CD14-positive monocyte (primary cell): ENCODE data around the gene OR2M7. TPM values are rescaled to one million over a fixed set of nuclear protein-coding genes. Genes with fewer than 3 reads are reported as not detected.

Experiments used
- DNase-seq, 3 donors: peaks; one replicate each; pipeline ENCODE4 v3.0.0-alpha.2; 2011 to 2022
- H2AFZ ChIP-seq: 2 replicates; pipeline ENCODE4 v1.6.0; 2012; ENCODE audit warnings: mild to moderate bottlenecking, low read depth, low read length, inconsistent platforms; ENCODE audit not compliant: insufficient read depth, poor library complexity, severe bottlenecking
- H3K27ac ChIP-seq, 2 donors: 1 replicate in 1 of 2; 2 replicates in 1 of 2; pipeline ENCODE4 v1.5.1; 2012 to 2013; ENCODE audit warnings: low read length in 2 of 2, control low read depth in 1 of 2, inconsistent platforms in 1 of 2, low read depth in 1 of 2, mild to moderate bottlenecking in 1 of 2
- H3K27me3 ChIP-seq, 2 donors: one replicate each; pipeline versions ENCODE4 v1.6.0 to v1.6.1; 2011 to 2013; ENCODE audit warnings: low read length in 2 of 2; ENCODE audit not compliant: control insufficient read depth in 2 of 2, insufficient read depth in 2 of 2
- H3K36me3 ChIP-seq, 2 donors: replicated peaks in 1 of 2; 1 replicate in 1 of 2; 2 replicates in 1 of 2; pipeline versions ENCODE4 v1.5.1 to v1.6.1; 2012 to 2013; ENCODE audit warnings: low read length in 2 of 2, control low read depth in 1 of 2, inconsistent platforms in 1 of 2, mild to moderate bottlenecking in 1 of 2; ENCODE audit not compliant: insufficient read depth in 2 of 2, control insufficient read depth in 1 of 2
- H3K4me1 ChIP-seq, 2 donors: 1 replicate in 1 of 2; 2 replicates in 1 of 2; pipeline versions ENCODE4 v1.5.1 to v1.6.1; 2012 to 2013; ENCODE audit warnings: low read length in 2 of 2, control low read depth in 1 of 2, inconsistent platforms in 1 of 2, mild to moderate bottlenecking in 1 of 2, moderate library complexity in 1 of 2; ENCODE audit not compliant: insufficient read depth in 2 of 2, control insufficient read depth in 1 of 2
- H3K4me2 ChIP-seq: replicated peaks from 2 replicates; pipeline ENCODE3; 2012; ENCODE audit warnings: low read length, moderate library complexity, mild to moderate bottlenecking; ENCODE audit not compliant: poor library complexity, severe bottlenecking; ENCODE audit errors: extremely low read depth
- H3K4me3 ChIP-seq, 3 experiments: fragments of 200-600 bp in 1 of 3; sonication (generic) in 1 of 3; replicated peaks in 1 of 3; 1 replicate in 2 of 3; 2 replicates in 1 of 3; pipeline ENCODE4 v1.5.1; 2011 to 2013; ENCODE audit warnings: low read length in 3 of 3, mild to moderate bottlenecking in 3 of 3, control low read depth in 2 of 3, low read depth in 2 of 3, inconsistent platforms in 1 of 3, moderate library complexity in 1 of 3
- H3K79me2 ChIP-seq: 2 replicates; pipeline ENCODE4 v1.6.0; 2012; ENCODE audit warnings: mild to moderate bottlenecking, control low read depth, inconsistent platforms, low read length, moderate library complexity; ENCODE audit not compliant: insufficient read depth
- H3K9ac ChIP-seq: 2 replicates; pipeline ENCODE4 v1.6.0; 2017; ENCODE audit warnings: low read length, mild to moderate bottlenecking; ENCODE audit not compliant: insufficient read depth, poor library complexity, severe bottlenecking
- H3K9me3 ChIP-seq, 2 donors: replicated peaks in 1 of 2; 1 replicate in 1 of 2; 2 replicates in 1 of 2; pipeline versions ENCODE4 v1.5.1 to v1.6.1; 2012 to 2013; ENCODE audit warnings: low read length in 2 of 2, control low read depth in 1 of 2; ENCODE audit not compliant: control insufficient read depth in 1 of 2, insufficient read depth in 1 of 2
- H4K20me1 ChIP-seq: 2 replicates; pipeline ENCODE4 v1.6.0; 2012; ENCODE audit warnings: mild to moderate bottlenecking, low read length, control low read depth, moderate library complexity; ENCODE audit not compliant: insufficient read depth
- H3K27ac Mint-ChIP-seq, 7 donors: one replicate each; pipeline ENCODE4 v1.8.0; 2020; ENCODE audit warnings: mild to moderate bottlenecking in 7 of 7, mixed read lengths in 7 of 7, moderate library complexity in 6 of 7, inconsistent platforms in 2 of 7
- H3K27me3 Mint-ChIP-seq, 3 donors: one replicate each; pipeline ENCODE4 v1.8.0; 2021 to 2022; ENCODE audit warnings: low read depth in 3 of 3, mild to moderate bottlenecking in 3 of 3, mixed read lengths in 3 of 3, moderate library complexity in 3 of 3, inconsistent platforms in 1 of 3
- H3K36me3 Mint-ChIP-seq, 2 donors: one replicate each; pipeline ENCODE4 v1.8.0; 2020; ENCODE audit warnings: mixed read lengths in 2 of 2, inconsistent platforms in 1 of 2, mild to moderate bottlenecking in 1 of 2
- H3K4me1 Mint-ChIP-seq: one replicate; pipeline ENCODE4 v1.8.0; 2020; ENCODE audit warnings: mild to moderate bottlenecking, mixed read lengths
- H3K4me3 Mint-ChIP-seq, 2 donors: one replicate each; pipeline ENCODE4 v1.8.0; 2020; ENCODE audit warnings: mild to moderate bottlenecking in 2 of 2, mixed read lengths in 2 of 2, moderate library complexity in 1 of 2
- H3K9me3 Mint-ChIP-seq, 7 donors: one replicate each; pipeline ENCODE4 v1.8.0; 2020 to 2022; ENCODE audit warnings: mixed read lengths in 7 of 7, mild to moderate bottlenecking in 6 of 7, moderate library complexity in 6 of 7, inconsistent platforms in 2 of 7
- WGBS: methylation state at CpG from one replicate; pipeline ENCODE4 v1.1.5; 2013; ENCODE audit warnings: missing lambda C conversion rate; ENCODE audit not compliant: insufficient coverage; 5-methylcytosine and 5-hydroxymethylcytosine counted together
- intact Hi-C, 2 donors: fragments of 100-400 bp; cut with micrococcal nuclease; formaldehyde crosslinking; loops; one replicate each; pipeline versions ENCODE4 v1.15.0 to v1.15.1; 2023
- polyA plus RNA-seq, 3 donors: library from polyadenylated mRNA; depleted of rRNA in 1 of 3; unstranded in 2 of 3; stranded (reverse) in 1 of 3; fragments of 300-500 nt in 2 of 3; fragments of >200 nt in 1 of 3; fragmentation: Illumina TruSeq in 2 of 3; gene quantifications; 1 replicate in 2 of 3; 2 replicates in 1 of 3; pipeline ENCODE4 v1.2.3, GENCODE V29; 2012 to 2021
- TF ChIP-seq, protein P1 (sequence below): fragments of 200-600 bp; IDR thresholded peaks from one replicate; pipeline ENCODE4 v1.8.0; 2022; ENCODE audit warnings: antibody characterized with exemption, mild to moderate bottlenecking

Gene OR2M7
- polyA plus RNA-seq, 3 donors = not detected

DNA sequence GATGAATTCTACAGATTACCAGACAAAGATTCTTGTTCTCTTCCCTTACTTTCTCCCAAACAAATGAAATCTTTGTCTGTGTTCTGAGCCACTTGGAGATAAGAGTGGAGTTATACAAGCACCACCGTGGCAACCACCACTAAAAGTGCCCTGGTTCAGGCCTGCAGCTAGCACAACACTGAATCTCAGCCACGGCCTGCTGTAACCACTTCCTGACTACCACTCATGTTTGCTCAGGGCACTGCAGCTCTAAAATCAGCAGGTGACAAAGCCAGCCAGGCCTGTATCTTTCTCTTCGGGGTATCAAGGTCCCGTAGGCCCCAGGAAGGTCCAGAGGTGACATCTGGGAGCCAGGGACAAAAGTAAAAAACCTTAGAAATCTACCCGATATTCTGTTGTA lies 48.0 kb upstream of the OR2M7 start:
- Histone ChIP-seq H3K9ac (no peak overlapping the region), H3K4me3 (no peak overlapping the region), H3K27ac (no peak overlapping the region), H2AFZ (no peak overlapping the region), H3K4me2 (no peak overlapping the region), H4K20me1 (no peaks in the 10 kb centered on the region), H3K4me1 (no peaks in the 10 kb centered on the region), H3K9me3 (peaks cover 0 to 6% of the 10 kb centered on the region in 2 donors), H3K79me2 (no peaks in the 10 kb centered on the region), H3K36me3 (no peaks in the 10 kb centered on the region), H3K27me3 (no peaks in the 10 kb centered on the region)
- no peak overlapping the region for H3K4me3 Mint-ChIP-seq
- TF ChIP-seq, protein P1, sequence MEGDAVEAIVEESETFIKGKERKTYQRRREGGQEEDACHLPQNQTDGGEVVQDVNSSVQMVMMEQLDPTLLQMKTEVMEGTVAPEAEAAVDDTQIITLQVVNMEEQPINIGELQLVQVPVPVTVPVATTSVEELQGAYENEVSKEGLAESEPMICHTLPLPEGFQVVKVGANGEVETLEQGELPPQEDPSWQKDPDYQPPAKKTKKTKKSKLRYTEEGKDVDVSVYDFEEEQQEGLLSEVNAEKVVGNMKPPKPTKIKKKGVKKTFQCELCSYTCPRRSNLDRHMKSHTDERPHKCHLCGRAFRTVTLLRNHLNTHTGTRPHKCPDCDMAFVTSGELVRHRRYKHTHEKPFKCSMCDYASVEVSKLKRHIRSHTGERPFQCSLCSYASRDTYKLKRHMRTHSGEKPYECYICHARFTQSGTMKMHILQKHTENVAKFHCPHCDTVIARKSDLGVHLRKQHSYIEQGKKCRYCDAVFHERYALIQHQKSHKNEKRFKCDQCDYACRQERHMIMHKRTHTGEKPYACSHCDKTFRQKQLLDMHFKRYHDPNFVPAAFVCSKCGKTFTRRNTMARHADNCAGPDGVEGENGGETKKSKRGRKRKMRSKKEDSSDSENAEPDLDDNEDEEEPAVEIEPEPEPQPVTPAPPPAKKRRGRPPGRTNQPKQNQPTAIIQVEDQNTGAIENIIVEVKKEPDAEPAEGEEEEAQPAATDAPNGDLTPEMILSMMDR = no peak
- no peak for DNase-seq
- no peak overlapping the region for H3K27ac Mint-ChIP-seq
- no peaks in the 10 kb centered on the region for H3K36me3 Mint-ChIP-seq
- no peaks in the 10 kb centered on the region for H3K4me1 Mint-ChIP-seq
- no peaks in the 10 kb centered on the region for H3K27me3 Mint-ChIP-seq
- intact Hi-C loops = no loop called here
- H3K9me3 Mint-ChIP-seq = peaks cover 0 to 7% (median 0%) of the 10 kb centered on the region in 7 donors
- 79% methylated on average over 3 of the region's 5 CpGs for WGBS

DNA sequence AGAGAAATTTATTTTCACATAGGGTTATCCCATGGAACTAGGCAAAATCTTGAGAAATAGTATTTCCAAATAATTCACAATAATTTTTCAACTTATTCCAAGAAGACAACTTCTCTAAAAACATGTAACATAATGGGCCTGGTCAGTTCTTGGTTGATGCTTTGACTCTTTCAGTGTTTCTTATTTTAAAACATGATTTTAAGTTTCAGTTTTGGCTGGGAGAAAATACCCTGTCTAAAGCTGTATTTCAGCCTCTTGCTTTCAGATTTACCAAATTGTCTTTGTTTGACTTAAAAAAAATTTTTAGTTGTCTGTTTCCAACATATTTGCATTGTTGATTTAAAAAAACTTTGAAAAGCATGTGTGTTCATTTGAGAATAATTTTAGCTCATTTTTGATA lies 42.2 kb upstream of the OR2M7 start:
- no peak overlapping the region for H3K27ac Mint-ChIP-seq
- H3K36me3 Mint-ChIP-seq = no peaks in the 10 kb centered on the region
- intact Hi-C loops = no loop called here
- no peaks in the 10 kb centered on the region for H4K20me1 ChIP-seq
- peaks cover 0 to 11% (median 2%) of the 10 kb centered on the region in 7 donors for H3K9me3 Mint-ChIP-seq
- no peaks in the 10 kb centered on the region for H3K4me1 ChIP-seq
- no peak overlapping the region for H3K4me2 ChIP-seq
- H3K79me2 ChIP-seq = no peaks in the 10 kb centered on the region
- H3K27ac ChIP-seq = no peak overlapping the region
- H3K4me3 Mint-ChIP-seq = no peak overlapping the region
- H3K4me1 Mint-ChIP-seq = no peaks in the 10 kb centered on the region
- H3K36me3 ChIP-seq = no peaks in the 10 kb centered on the region
- TF ChIP-seq, protein P1 = no peak
- no peaks in the 10 kb centered on the region for H3K27me3 Mint-ChIP-seq
- no peaks in the 10 kb centered on the region for H3K9me3 ChIP-seq
- H2AFZ ChIP-seq = no peak overlapping the region
- no peaks in the 10 kb centered on the region for H3K27me3 ChIP-seq
- no peak overlapping the region for H3K4me3 ChIP-seq
- DNase-seq = no peak
- no peak overlapping the region for H3K9ac ChIP-seq
